GM12873 (cell line): ENCODE results near the gene CDH10.

Experiments
- CTCF ChIP-seq: IDR thresholded peaks from 2 replicates; pipeline ENCODE4 v1.5.1; 2012; ENCODE audit warnings: low read depth, mild to moderate bottlenecking, moderate library complexity, low read length, control low read depth; ENCODE audit not compliant: insufficient read depth; ENCODE audit errors: missing control alignments

The CDH10 gene

GRCh38 chr5:24525414-24525813 is 119.4 kb downstream of the CDH10 start:
- no peak for TF ChIP-seq CTCF

- no peak for TF ChIP-seq CTCF
These were observed 132.4 kb downstream of the CDH10 start for GRCh38 chr5:24512423-24512822.

- no peak for TF ChIP-seq CTCF
These were observed 134.2 kb downstream of the CDH10 start for GRCh38 chr5:24510523-24510988.

- no peak for TF ChIP-seq CTCF
These were observed 134.8 kb downstream of the CDH10 start for GRCh38 chr5:24509943-24510342.

- no peak for TF ChIP-seq CTCF
These were observed 139.5 kb downstream of the CDH10 start for GRCh38 chr5:24505258-24505657.

GRCh38 chr5:24497591-24498157 is 147.1 kb downstream of the CDH10 start:
- TF ChIP-seq CTCF, result no peak

GRCh38 chr5:24497145-24497544 is 147.6 kb downstream of the CDH10 start:
- no peak for TF ChIP-seq CTCF
